SK-N-SH (cell line): ENCODE measurements around the gene SLC6A20. TPM values are rescaled to one million over a fixed set of nuclear protein-coding genes. Genes with fewer than 3 reads are reported as not detected.

Experiments
- CTCF ChIA-PET: fragments of 300-600, 350-600 bp; formaldehyde crosslinking; extraction: SDS; loops from one replicate; lab custom pipeline; 2021; lab: Yijun Ruan, JAX
- POLR2A ChIA-PET: fragments of 350-600 bp; sonication (Branson Sonifier 250); formaldehyde crosslinking; extraction: SDS; loops from one replicate; lab custom pipeline; 2020; ENCODE audit warnings: antibody characterized with exemption, inconsistent platforms; lab: Yijun Ruan, JAX
- DNase-seq: peaks from one replicate; pipeline ENCODE4 v3.0.0; 2012
- H2AFZ ChIP-seq: fragments of 200-600 bp; sonication (generic); 2 replicates; pipeline ENCODE4 v1.8.1; 2016; ENCODE audit warnings: antibody characterized with exemption, mild to moderate bottlenecking, low read depth
- H3F3A ChIP-seq: fragments of 200-600 bp; sonication (generic); replicated peaks from 2 replicates; pipeline ENCODE3; 2016; ENCODE audit warnings: antibody characterized with exemption, mild to moderate bottlenecking; ENCODE audit not compliant: insufficient read depth
- H3K27ac ChIP-seq, 2 experiments: fragments of 200-500 bp in 1 of 2; fragments of 200-600 bp in 1 of 2; sonication (Bioruptor generic) in 1 of 2; sonication (generic), shearing (Covaris generic) in 1 of 2; 2 replicates each; pipeline versions ENCODE4 v1.5.1 to v1.6.1; 2014 to 2016; ENCODE audit warnings: low read depth in 2 of 2, inconsistent platforms in 1 of 2, low read length in 1 of 2, mild to moderate bottlenecking in 1 of 2, mixed read lengths in 1 of 2
- H3K27me3 ChIP-seq: fragments of 200-600 bp; sonication (generic), shearing (Covaris generic); 2 replicates; pipeline ENCODE4 v1.6.1; 2016; ENCODE audit warnings: mixed run types; ENCODE audit not compliant: insufficient read depth
- H3K36me3 ChIP-seq, 2 experiments: fragments of 200-500 bp in 1 of 2; fragments of 200-600 bp in 1 of 2; sonication (Bioruptor generic) in 1 of 2; sonication (generic) in 1 of 2; replicated peaks in 1 of 2; 2 replicates each; pipeline versions ENCODE3 to v1.5.1; 2014 to 2016; ENCODE audit warnings: low read length in 1 of 2, mild to moderate bottlenecking in 1 of 2; ENCODE audit not compliant: insufficient read depth in 2 of 2, control insufficient read depth in 1 of 2
- H3K4me1 ChIP-seq, 2 experiments: fragments of 200-500 bp in 1 of 2; fragments of 200-600 bp in 1 of 2; sonication (Bioruptor generic) in 1 of 2; sonication (generic), shearing (Covaris generic) in 1 of 2; 2 replicates each; pipeline versions ENCODE4 v1.5.1 to v1.6.1; 2014 to 2016; ENCODE audit warnings: low read depth in 1 of 2, low read length in 1 of 2, mixed run types in 1 of 2; ENCODE audit not compliant: insufficient read depth in 2 of 2, control insufficient read depth in 1 of 2
- H3K4me2 ChIP-seq: fragments of 200-600 bp; sonication (generic), shearing (Covaris generic); 2 replicates; pipeline ENCODE4 v1.6.1; 2017; ENCODE audit warnings: mixed run types
- H3K4me3 ChIP-seq, 2 experiments: fragments of 200-500 bp in 1 of 2; fragments of 200-600 bp in 1 of 2; sonication (Bioruptor generic) in 1 of 2; sonication (generic), shearing (Covaris generic) in 1 of 2; 2 replicates each; pipeline versions ENCODE4 v1.5.1 to v1.8.1; 2014 to 2016; ENCODE audit warnings: low read depth in 2 of 2, inconsistent platforms in 1 of 2, low read length in 1 of 2, mild to moderate bottlenecking in 1 of 2, mixed read lengths in 1 of 2, moderate library complexity in 1 of 2
- H3K79me2 ChIP-seq: fragments of 200-600 bp; sonication (generic); 2 replicates; pipeline ENCODE4 v1.8.1; 2017; ENCODE audit warnings: mild to moderate bottlenecking; ENCODE audit not compliant: insufficient read depth
- H3K9ac ChIP-seq: fragments of 200-600 bp; sonication (generic); 2 replicates; pipeline ENCODE4 v1.6.1; 2017; ENCODE audit warnings: mixed run types
- H3K9me2 ChIP-seq: fragments of 200-600 bp; sonication (generic); 2 replicates; pipeline ENCODE4 v1.6.1; 2017; ENCODE audit warnings: mixed run types
- H3K9me3 ChIP-seq: fragments of 200-600 bp; sonication (generic); 2 replicates; pipeline ENCODE4 v1.6.1; 2017; ENCODE audit warnings: mixed run types, mild to moderate bottlenecking, moderate library complexity
- H4K20me1 ChIP-seq: fragments of 200-600 bp; sonication (generic); 2 replicates; pipeline ENCODE4 v1.6.1; 2017; ENCODE audit warnings: mild to moderate bottlenecking, mixed run types; ENCODE audit not compliant: insufficient read depth
- ELF1 ChIP-seq: IDR thresholded peaks from 2 replicates; pipeline ENCODE4 v1.4.0; 2012
- EP300 ChIP-seq, 2 experiments: IDR thresholded peaks; 2 replicates each; pipeline versions ENCODE4 v1.4.0 to v1.6.1; 2012; ENCODE audit warnings: borderline replicate concordance in 1 of 2, low read depth in 1 of 2, low read length in 1 of 2
- FOSL2 ChIP-seq: IDR thresholded peaks from 2 replicates; pipeline ENCODE4 v1.4.0; 2012; ENCODE audit warnings: low read depth, mild to moderate bottlenecking, moderate library complexity, borderline replicate concordance
- FOXM1 ChIP-seq: IDR thresholded peaks from 2 replicates; pipeline ENCODE4 v1.4.0; 2012; ENCODE audit warnings: low read depth, mild to moderate bottlenecking
- JUND ChIP-seq: IDR thresholded peaks from 2 replicates; pipeline ENCODE4 v1.4.0; 2012
- MEF2A ChIP-seq: IDR thresholded peaks from 2 replicates; pipeline ENCODE4 v1.4.0; 2012; ENCODE audit warnings: low read depth, borderline replicate concordance
- NFIC ChIP-seq: IDR thresholded peaks from 2 replicates; pipeline ENCODE4 v1.4.0; 2012; ENCODE audit warnings: borderline replicate concordance
- POLR2AphosphoS5 ChIP-seq: IDR thresholded peaks from 2 replicates; pipeline ENCODE4 v1.6.1; 2012; ENCODE audit warnings: low read depth, low read length
- RXRA ChIP-seq: IDR thresholded peaks from 2 replicates; pipeline ENCODE4 v1.4.0; 2012; ENCODE audit warnings: low read depth, mild to moderate bottlenecking, borderline replicate concordance
- SIN3A ChIP-seq: IDR thresholded peaks from 2 replicates; pipeline ENCODE4 v1.6.1; 2012; ENCODE audit warnings: low read depth, mild to moderate bottlenecking, low read length, moderate library complexity, borderline replicate concordance
- SMC3 ChIP-seq: IDR thresholded peaks from 2 replicates; pipeline ENCODE4 v1.6.1; 2012; ENCODE audit warnings: low read depth, low read length, improper control_type of control experiment
- TCF12 ChIP-seq: IDR thresholded peaks from 2 replicates; pipeline ENCODE4 v1.4.0; 2012
- WGBS: methylation state at CpG from one replicate; pipeline ENCODE4 v1.1.6; 2017; ENCODE audit warnings: low lambda C conversion rate; 5-methylcytosine and 5-hydroxymethylcytosine counted together
- polyA plus RNA-seq, 3 experiments: library from polyadenylated mRNA; depleted of rRNA; stranded (reverse); fragments of >200 nt; gene quantifications; 2 replicates each; pipeline ENCODE4 v1.2.3, GENCODE V29; 2012
- TF ChIP-seq, protein P1 (sequence below): IDR thresholded peaks from 2 replicates; pipeline ENCODE4 v1.4.0; 2012; ENCODE audit warnings: low read depth
- TF ChIP-seq, protein P2 (sequence below): IDR thresholded peaks from 2 replicates; pipeline ENCODE4 v1.4.0; 2012; ENCODE audit warnings: low read depth, borderline replicate concordance
- TF ChIP-seq, protein P3 (sequence below): IDR thresholded peaks from 2 replicates; pipeline ENCODE4 v1.4.0; 2012; ENCODE audit warnings: low read depth, borderline replicate concordance

SLC6A20 gene
- polyA plus RNA-seq, 1 of the 3 experiments (the other 2 are of a cell fraction), result not detected

DNA sequence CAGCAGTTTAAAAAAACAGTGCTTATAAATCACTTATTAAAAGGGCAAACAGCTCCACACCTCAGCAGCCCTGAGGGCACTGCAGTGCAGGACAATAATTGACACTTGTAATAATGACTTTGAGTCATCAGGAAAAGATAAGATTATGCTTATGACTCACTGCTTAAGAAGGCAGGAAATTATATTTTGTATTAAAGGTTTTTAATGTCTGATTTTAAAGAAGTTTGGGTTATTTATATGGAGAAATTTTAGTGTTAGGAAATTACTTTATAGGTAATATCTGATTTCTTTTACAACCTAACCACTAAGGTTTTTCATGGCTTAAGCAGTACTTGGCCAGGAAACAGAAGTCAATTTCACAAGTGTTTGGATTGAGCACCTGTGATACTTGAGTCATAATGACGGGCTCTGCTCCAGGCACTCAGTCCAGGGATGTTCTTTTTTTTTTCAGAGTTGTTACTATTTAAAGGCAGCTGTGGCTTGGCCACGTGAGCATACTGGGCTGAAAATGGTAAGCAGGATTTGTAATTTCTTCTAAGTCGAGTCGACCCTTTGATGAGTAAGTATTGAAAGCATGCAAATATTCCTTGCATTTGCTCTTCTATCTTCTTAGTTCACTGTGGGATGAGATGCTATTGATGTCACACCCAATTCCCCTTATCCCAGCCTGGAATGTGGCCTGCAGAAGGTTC is 21.6 kb upstream of the SLC6A20 start:
- Histone ChIP-seq H3K79me2 (no peaks in the 10 kb centered on the region), H3K4me1 (peaks cover 0 to 2% of the 10 kb centered on the region in 2 experiments; a peak in 2 of 4 replicates), H3K9me2 (no peaks in the 10 kb centered on the region), H3K36me3 (peaks cover 0 to 16% of the 10 kb centered on the region in 2 experiments), H2AFZ (no peak overlapping the region), H3K27me3 (no peaks in the 10 kb centered on the region), H4K20me1 (no peaks in the 10 kb centered on the region), H3K4me3 (no peak overlapping the region), H3F3A (peaks cover 9% of the 10 kb centered on the region), H3K27ac (no peak overlapping the region; a peak in 2 of 4 replicates), H3K4me2 (no peak overlapping the region), H3K9me3 (no peaks in the 10 kb centered on the region), H3K9ac (no peak overlapping the region)
- peak; percentile 66; the same call in 1 of the 2 replicates for TF ChIP-seq RXRA
- no peak for TF ChIP-seq SIN3A
- peak; percentile 63 for TF ChIP-seq FOSL2
- peak; percentile 20; the same call in 1 of the 2 replicates for TF ChIP-seq POLR2AphosphoS5
- TF ChIP-seq, protein P1, sequence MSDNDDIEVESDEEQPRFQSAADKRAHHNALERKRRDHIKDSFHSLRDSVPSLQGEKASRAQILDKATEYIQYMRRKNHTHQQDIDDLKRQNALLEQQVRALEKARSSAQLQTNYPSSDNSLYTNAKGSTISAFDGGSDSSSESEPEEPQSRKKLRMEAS, result peak; percentile 41; the same call in 1 of the 2 replicates
- TF ChIP-seq EP300 (IDR thresholded peaks at IDR 0.05; ENCODE audit: borderline replicate concordance in 1 of 2, low read depth in 1 of 2, low read length in 1 of 2), result peak in 1 of 2 experiments; percentile 61; a peak in 1 of 4 replicates
- TF ChIP-seq, protein P2, sequence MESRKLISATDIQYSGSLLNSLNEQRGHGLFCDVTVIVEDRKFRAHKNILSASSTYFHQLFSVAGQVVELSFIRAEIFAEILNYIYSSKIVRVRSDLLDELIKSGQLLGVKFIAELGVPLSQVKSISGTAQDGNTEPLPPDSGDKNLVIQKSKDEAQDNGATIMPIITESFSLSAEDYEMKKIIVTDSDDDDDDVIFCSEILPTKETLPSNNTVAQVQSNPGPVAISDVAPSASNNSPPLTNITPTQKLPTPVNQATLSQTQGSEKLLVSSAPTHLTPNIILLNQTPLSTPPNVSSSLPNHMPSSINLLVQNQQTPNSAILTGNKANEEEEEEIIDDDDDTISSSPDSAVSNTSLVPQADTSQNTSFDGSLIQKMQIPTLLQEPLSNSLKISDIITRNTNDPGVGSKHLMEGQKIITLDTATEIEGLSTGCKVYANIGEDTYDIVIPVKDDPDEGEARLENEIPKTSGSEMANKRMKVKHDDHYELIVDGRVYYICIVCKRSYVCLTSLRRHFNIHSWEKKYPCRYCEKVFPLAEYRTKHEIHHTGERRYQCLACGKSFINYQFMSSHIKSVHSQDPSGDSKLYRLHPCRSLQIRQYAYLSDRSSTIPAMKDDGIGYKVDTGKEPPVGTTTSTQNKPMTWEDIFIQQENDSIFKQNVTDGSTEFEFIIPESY, result no peak
- peak; percentile 83 for TF ChIP-seq TCF12
- TF ChIP-seq, protein P3, sequence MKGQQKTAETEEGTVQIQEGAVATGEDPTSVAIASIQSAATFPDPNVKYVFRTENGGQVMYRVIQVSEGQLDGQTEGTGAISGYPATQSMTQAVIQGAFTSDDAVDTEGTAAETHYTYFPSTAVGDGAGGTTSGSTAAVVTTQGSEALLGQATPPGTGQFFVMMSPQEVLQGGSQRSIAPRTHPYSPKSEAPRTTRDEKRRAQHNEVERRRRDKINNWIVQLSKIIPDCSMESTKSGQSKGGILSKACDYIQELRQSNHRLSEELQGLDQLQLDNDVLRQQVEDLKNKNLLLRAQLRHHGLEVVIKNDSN, result peak; percentile 85
- TF ChIP-seq MEF2A, result peak; percentile 97
- TF ChIP-seq FOXM1, result 0 out of 2 replicates have a peak, but pooled peaks have one; percentile 45
- TF ChIP-seq NFIC, result peak; percentile 77
- no peak for TF ChIP-seq SMC3
- no peak for TF ChIP-seq ELF1
- peak; percentile 60 for TF ChIP-seq JUND
- ChIA-PET CTCF (interaction anchor here (1.4 to 1.5 kb wide), 3 partner anchors 15 to 261 kb away, joined by 3 to 5 read pairs (median 4); no protein-coding TSS in a partner anchor), POLR2A (no interaction called here)
- no peak for DNase-seq
- 5% methylated on average over 4 of the region's 4 CpGs for WGBS
